GM06990 (cell line): ENCODE data around the gene PANK4.
"Not testable (repeated sequence)": the region's sequence is repeated elsewhere in the genome, so short reads cannot be mapped to it uniquely, and the experiment has no call there.

Source experiments
- DNase-seq: peaks from one replicate; pipeline ENCODE4 v3.0.0-alpha.2; 2011; ENCODE audit not compliant: insufficient read length; ENCODE audit errors: extremely low read depth
- H3K27me3 ChIP-seq: replicated peaks from 2 replicates; pipeline ENCODE4 v1.6.0; 2011; ENCODE audit warnings: low read length; ENCODE audit not compliant: control insufficient read depth, insufficient read depth
- H3K36me3 ChIP-seq: 2 replicates; pipeline ENCODE4 v1.5.1; 2011; ENCODE audit warnings: low read length; ENCODE audit not compliant: control insufficient read depth, insufficient read depth
- H3K4me3 ChIP-seq: replicated peaks from 2 replicates; pipeline ENCODE4 v1.5.1; 2011; ENCODE audit warnings: low read depth, mild to moderate bottlenecking, control low read depth, low read length
- CTCF ChIP-seq: IDR thresholded peaks from 2 replicates; pipeline ENCODE4 v1.5.1; 2011; ENCODE audit warnings: low read length, control low read depth, mild to moderate bottlenecking, inconsistent platforms; ENCODE audit not compliant: insufficient read depth, poor library complexity, severe bottlenecking

The PANK4 gene

GRCh38 chr1:2459757-2460156 lies 66.6 kb downstream of the PANK4 start:
- H3K36me3 ChIP-seq = no peaks in the 10 kb centered on the region
- no peak overlapping the region for H3K4me3 ChIP-seq
- no peak for TF ChIP-seq CTCF
- H3K27me3 ChIP-seq = peaks cover 1% of the 10 kb centered on the region; the same call in 1 of the 2 replicates
- DNase-seq = no peak

GRCh38 chr1:2459102-2459753 lies 67.2 kb downstream of the PANK4 start:
- DNase-seq, H3K4me3 ChIP-seq, H3K36me3 ChIP-seq, H3K27me3 ChIP-seq: not testable (repeated sequence)

- H3K4me3 ChIP-seq = no peak overlapping the region
- H3K36me3 ChIP-seq = no peaks in the 10 kb centered on the region
- TF ChIP-seq CTCF = no peak
- no peak for DNase-seq
- no peaks in the 10 kb centered on the region; the same call in 1 of the 2 replicates for H3K27me3 ChIP-seq
Observed at GRCh38 chr1:2458687-2459086, 67.7 kb downstream of the PANK4 start.
